ENCODE data around the gene BAZ2B. TPM values are rescaled to one million over a fixed set of nuclear protein-coding genes. Genes with fewer than 3 reads are reported as not detected.

Gene BAZ2B
- total and polyA plus RNA-seq, 12 donors, result 18.9 to 137 (median 68.0) TPM

GRCh38 chr2:159623436-159623835 lies 7.1 kb upstream of the BAZ2B start:
- intact Hi-C loops (cut with DNase I), result loop anchor here in 1 of 2 donors (10.0 kb wide), 1 partner anchor 71 kb away; no protein-coding TSS in a partner anchor
- H3K27me3 ChIP-seq, result no peaks in the 10 kb centered on the region
- TF ChIP-seq POLR2A (IDR thresholded peaks at IDR 0.05) (no peak), CTCF (IDR thresholded peaks at IDR 0.05) (no peak)

GRCh38 chr2:159622966-159623365 lies 6.6 kb upstream of the BAZ2B start:
- TF ChIP-seq CTCF (IDR thresholded peaks at IDR 0.05), result no peak
- TF ChIP-seq POLR2A (IDR thresholded peaks at IDR 0.05), result no peak
- WGBS, 4 donors, result 86 to 95% (median 93%) methylated on average over 2 of the region's 2 CpGs
- no peak for DNase-seq

More at GRCh38 chr2:159623436-159623835, 7.1 kb upstream of the BAZ2B start:
- H3K4me3 ChIP-seq, result no peak overlapping the region
- H3K36me3 ChIP-seq (replicated peaks in 1 of 2), result no peaks in the 10 kb centered on the region
- H3K27ac ChIP-seq, result no peak overlapping the region
- peaks cover 0 to 6% of the 10 kb centered on the region in 2 donors for H3K4me1 ChIP-seq (replicated peaks in 1 of 2)
- no peak for DNase-seq
- 97 to 100% (median 100%) methylated on average over 1 of the region's 1 CpG for WGBS, 4 donors
- no peaks in the 10 kb centered on the region for H3K9me3 ChIP-seq (replicated peaks in 1 of 3)

GRCh38 chr2:159620796-159621195 lies 4.4 kb upstream of the BAZ2B start:
- Histone ChIP-seq H3K36me3 (replicated peaks in 1 of 2) (no peaks in the 10 kb centered on the region), H3K4me1 (replicated peaks in 1 of 2) (peaks cover 0 to 22% of the 10 kb centered on the region in 2 donors), H3K27ac (no peak overlapping the region), H3K9me3 (replicated peaks in 1 of 3) (no peaks in the 10 kb centered on the region), H3K4me3 (no peak overlapping the region), H3K27me3 (no peaks in the 10 kb centered on the region)
- DNase-seq, result no peak
- no peak for TF ChIP-seq CTCF (IDR thresholded peaks at IDR 0.05)
- no peak for TF ChIP-seq POLR2A (IDR thresholded peaks at IDR 0.05)
- intact Hi-C loops (cut with DNase I), result loop anchor here in 1 of 2 donors (10.0 kb wide), 1 partner anchor 74 kb away; no protein-coding TSS in a partner anchor
- WGBS, 4 donors, result 85 to 89% (median 88%) methylated on average over 2 of the region's 2 CpGs

More at GRCh38 chr2:159622966-159623365, 6.6 kb upstream of the BAZ2B start:
- no peaks in the 10 kb centered on the region for H3K27me3 ChIP-seq
- intact Hi-C loops (cut with DNase I), result loop anchor here in 1 of 2 donors (10.0 kb wide), 1 partner anchor 72 kb away; no protein-coding TSS in a partner anchor
- no peak overlapping the region for H3K27ac ChIP-seq
- no peaks in the 10 kb centered on the region for H3K9me3 ChIP-seq (replicated peaks in 1 of 3)
- H3K36me3 ChIP-seq (replicated peaks in 1 of 2), result no peaks in the 10 kb centered on the region
- H3K4me3 ChIP-seq, result no peak overlapping the region
- H3K4me1 ChIP-seq (replicated peaks in 1 of 2), result peaks cover 0 to 11% of the 10 kb centered on the region in 2 donors

GRCh38 chr2:159617646-159618045 lies 1.3 kb upstream of the BAZ2B start:
- no peak for DNase-seq
- no peaks in the 10 kb centered on the region for H3K36me3 ChIP-seq (replicated peaks in 1 of 2)
- peaks cover 0 to 32% of the 10 kb centered on the region in 2 donors for H3K4me1 ChIP-seq (replicated peaks in 1 of 2)
- H3K27ac ChIP-seq, result no peak overlapping the region
- H3K9me3 ChIP-seq (replicated peaks in 1 of 3), result no peaks in the 10 kb centered on the region
- intact Hi-C loops (cut with DNase I), result no loop called here
- WGBS, 4 donors, result 18 to 36% (median 28%) methylated on average over 2 of the region's 2 CpGs
- H3K4me3 ChIP-seq, result peak overlapping the region in 1 of 4 donors; percentile 80
- TF ChIP-seq POLR2A (IDR thresholded peaks at IDR 0.05) (no peak), CTCF (IDR thresholded peaks at IDR 0.05) (no peak)
- no peaks in the 10 kb centered on the region for H3K27me3 ChIP-seq

Measured in adrenal gland (tissue), 12 donors.